HepG2 (cell line): Measurements from ENCODE around the gene ADIRF. TPM values are rescaled to one million over a fixed set of nuclear protein-coding genes. Genes with fewer than 3 reads are reported as not detected.

Source experiments
- ATAC-seq: fragments of 200-7000 bp; cut with Tn5 transposase; 3 replicates; pipeline ENCODE4 v1.9.1; 2020; ENCODE audit warnings: mild to moderate bottlenecking, moderate library complexity
- BruUV-seq: library from RNA; stranded (reverse); fragments of 400-500 nt; replicated peaks from 2 replicates; lab custom pipeline; 2021; lab: Mats Ljungman, UMichigan
- CTCF ChIA-PET: fragments of 300-600 bp; formaldehyde crosslinking; extraction: SDS; loops from one replicate; lab custom pipeline; 2021; ENCODE audit warnings: low total read pairs, inconsistent platforms, low intra/inter-chr PET ratio; lab: Yijun Ruan, JAX
- POLR2A ChIA-PET: fragments of 350-600 bp; sonication (Branson Sonifier 250); formaldehyde crosslinking; loops from one replicate; lab custom pipeline; 2020; ENCODE audit warnings: antibody characterized with exemption, inconsistent platforms; lab: Yijun Ruan, JAX
- DNase-seq: peaks from one replicate; pipeline ENCODE4 v3.0.0-alpha.2; 2015; ENCODE audit warnings: low spot score
- FAIRE-seq: peaks from 3 replicates; lab custom pipeline; 2011; peaks lifted over from hg19 to GRCh38; lab: Jason Lieb, UNC
- H2AFZ ChIP-seq: one replicate; pipeline ENCODE4 v1.6.1; 2011; ENCODE audit warnings: low read length, inconsistent platforms
- H3K27ac ChIP-seq: fragments of 300-600 bp; 3 replicates; pipeline ENCODE4 v1.8.0; 2011; ENCODE audit warnings: mixed run types, mild to moderate bottlenecking, mixed read lengths, low read length, inconsistent platforms; ENCODE audit not compliant: insufficient read depth; ENCODE audit errors: extremely low read length
- H3K27me3 ChIP-seq, 2 experiments: fragments of 200-600 bp in 1 of 2; 2 replicates in 1 of 2; 3 replicates in 1 of 2; pipeline versions ENCODE4 v1.6.0 to v1.8.0; 2011; ENCODE audit warnings: low read length in 2 of 2, mild to moderate bottlenecking in 2 of 2, moderate library complexity in 2 of 2, inconsistent platforms in 1 of 2; ENCODE audit not compliant: insufficient read depth in 2 of 2, control insufficient read depth in 1 of 2
- H3K36me3 ChIP-seq, 2 experiments: fragments of 200-600 bp in 1 of 2; replicated peaks in 1 of 2; 2 replicates in 1 of 2; 3 replicates in 1 of 2; pipeline versions ENCODE4 v1.5.1 to v1.8.0; 2011; ENCODE audit warnings: low read length in 2 of 2, inconsistent platforms in 1 of 2; ENCODE audit not compliant: insufficient read depth in 2 of 2, control insufficient read depth in 1 of 2
- H3K4me1 ChIP-seq: 2 replicates; pipeline ENCODE4 v1.5.1; 2012; ENCODE audit warnings: low read length, inconsistent platforms; ENCODE audit not compliant: insufficient read depth
- H3K4me2 ChIP-seq: 2 replicates; pipeline ENCODE4 v1.6.0; 2011; ENCODE audit warnings: low read depth, low read length, inconsistent platforms
- H3K4me3 ChIP-seq, 3 experiments: fragments of 200-600 bp in 1 of 3; sonication (generic), shearing (Covaris generic) in 1 of 3; replicated peaks in 1 of 3; 2 replicates each; pipeline ENCODE4 v1.5.1; 2011 to 2016; ENCODE audit warnings: low read length in 3 of 3, inconsistent platforms in 2 of 3, low read depth in 2 of 3, mild to moderate bottlenecking in 2 of 3, control low read depth in 1 of 3, mixed read lengths in 1 of 3; ENCODE audit not compliant: insufficient read depth in 1 of 3
- H3K79me2 ChIP-seq: one replicate; pipeline ENCODE4 v1.6.1; 2011; ENCODE audit warnings: low read length, inconsistent platforms; ENCODE audit not compliant: insufficient read depth
- H3K9ac ChIP-seq: 2 replicates; pipeline ENCODE4 v1.6.0; 2011; ENCODE audit warnings: mild to moderate bottlenecking, low read depth, low read length, inconsistent platforms; ENCODE audit not compliant: insufficient read depth
- H3K9me3 ChIP-seq: 2 replicates; pipeline ENCODE4 v1.5.1; 2012; ENCODE audit warnings: mild to moderate bottlenecking, low read length
- H4K20me1 ChIP-seq: 2 replicates; pipeline ENCODE4 v1.6.0; 2011; ENCODE audit warnings: inconsistent platforms, mild to moderate bottlenecking, low read length, moderate library complexity; ENCODE audit not compliant: insufficient read depth
- ARNTL ChIP-seq: sonication (generic); formaldehyde crosslinking; IDR thresholded peaks from 2 replicates; pipeline ENCODE4 v1.4.0; 2020; ENCODE audit warnings: mild to moderate bottlenecking, missing genetic modification reagents
- ATF6 ChIP-seq: sonication (generic); formaldehyde crosslinking; conservative IDR thresholded peaks from 2 replicates; pipeline ENCODE4 v1.4.0; 2020; ENCODE audit warnings: missing genetic modification reagents
- CBX2 ChIP-seq, 2 experiments: fragments of 200-600 bp in 1 of 2; sonication (generic); formaldehyde crosslinking in 1 of 2; IDR thresholded peaks; 2 replicates each; pipeline versions ENCODE4 v1.7.0 to v1.8.1; 2018 to 2022; ENCODE audit warnings: low read depth in 2 of 2, low read length in 1 of 2, mild to moderate bottlenecking in 1 of 2, missing genetic modification reagents in 1 of 2
- CREBL2 ChIP-seq: sonication (generic); formaldehyde crosslinking; IDR thresholded peaks from 2 replicates; pipeline ENCODE4 v1.8.1; 2023; ENCODE audit warnings: missing genetic modification reagents, mild to moderate bottlenecking, borderline replicate concordance
- CTCF ChIP-seq: sonication (generic); formaldehyde crosslinking; IDR thresholded peaks from 2 replicates; pipeline ENCODE4 v1.5.0; 2020; ENCODE audit warnings: mild to moderate bottlenecking, missing genetic modification reagents, moderate library complexity
- EEA1 ChIP-seq: sonication (generic); formaldehyde crosslinking; IDR thresholded peaks from 2 replicates; pipeline ENCODE4 v1.5.1; 2020; ENCODE audit warnings: mild to moderate bottlenecking, missing genetic modification reagents, borderline replicate concordance
- GTF2F1 ChIP-seq: fragments of 150-350 bp; IDR thresholded peaks from 2 replicates; pipeline ENCODE4 v1.6.1; 2014; ENCODE audit warnings: low read length
- KDM4B ChIP-seq: sonication (generic); formaldehyde crosslinking; IDR thresholded peaks from 2 replicates; pipeline ENCODE4 v1.4.0; 2020; ENCODE audit warnings: missing genetic modification reagents
- KLF13 ChIP-seq: sonication (generic); formaldehyde crosslinking; IDR thresholded peaks from 2 replicates; pipeline ENCODE4 v1.4.0; 2020; ENCODE audit warnings: mild to moderate bottlenecking, missing genetic modification reagents
- KLF6 ChIP-seq: IDR thresholded peaks from 2 replicates; pipeline ENCODE4 v1.8.0; 2016; ENCODE audit warnings: missing biosample characterization, missing genetic modification reagents
- MED8 ChIP-seq: sonication (generic); formaldehyde crosslinking; IDR thresholded peaks from 2 replicates; pipeline ENCODE4 v1.8.1; 2023; ENCODE audit warnings: mild to moderate bottlenecking, missing genetic modification reagents; ENCODE audit not compliant: insufficient replicate concordance
- NFIC ChIP-seq: IDR thresholded peaks from 2 replicates; pipeline ENCODE4 v1.6.1; 2012; ENCODE audit warnings: mild to moderate bottlenecking, low read length, inconsistent platforms
- PITX1 ChIP-seq: sonication (generic); formaldehyde crosslinking; IDR thresholded peaks from 2 replicates; pipeline ENCODE4 v1.5.1; 2020; ENCODE audit warnings: mild to moderate bottlenecking, missing genetic modification reagents
- RAD21 ChIP-seq: fragments of 450-650 bp; formaldehyde crosslinking; IDR thresholded peaks from 2 replicates; pipeline ENCODE4 v1.5.0; 2020; ENCODE audit warnings: mild to moderate bottlenecking
- TAF15 ChIP-seq: fragments of 200-400 bp; formaldehyde crosslinking; IDR thresholded peaks from one replicate; pipeline ENCODE4 v1.6.1; 2018; ENCODE audit warnings: mild to moderate bottlenecking, low read depth, low read length; ENCODE audit not compliant: poor library complexity, severe bottlenecking
- ZNF256 ChIP-seq: sonication (generic); formaldehyde crosslinking; conservative IDR thresholded peaks from 2 replicates; pipeline ENCODE4 v1.4.0; 2020; ENCODE audit warnings: missing genetic modification reagents
- ZNF281 ChIP-seq: sonication (generic); formaldehyde crosslinking; IDR thresholded peaks from 2 replicates; pipeline ENCODE4 v1.4.0; 2020; ENCODE audit warnings: missing genetic modification reagents, borderline replicate concordance
- ZNF7 ChIP-seq: IDR thresholded peaks from 2 replicates; pipeline ENCODE4 v1.6.1; 2016; ENCODE audit warnings: missing biosample characterization, missing genetic modification reagents
- WGBS: methylation state at CpG from one replicate; pipeline ENCODE4 v1.1.6; 2017; ENCODE audit warnings: low lambda C conversion rate; 5-methylcytosine and 5-hydroxymethylcytosine counted together
- in situ Hi-C: cut with HindIII; loops from 2 replicates; pipeline ENCODE4 v1.10.0; 2017; ENCODE audit warnings: low pct_unique_long_range_greater_than_20kb; ENCODE audit not compliant: extremely low pct_ligation_motif_present
- intact Hi-C: fragments of 100-400 bp; cut with micrococcal nuclease; formaldehyde crosslinking; loops from one replicate; pipeline ENCODE4 v1.10.0; 2022; ENCODE audit not compliant: unreplicated experiment
- polyA plus RNA-seq, 8 experiments: library from polyadenylated mRNA; depleted of rRNA in 3 of 8; stranded (reverse) in 7 of 8; unstranded in 1 of 8; fragments of >200 nt; fragmentation: Illumina TruSeq in 4 of 8; extraction: Trizol in 4 of 8; gene quantifications; 2 replicates each; pipeline versions ENCODE4 v1.2.1 to v1.2.3, GENCODE V29; 2011 to 2016; ENCODE audit warnings: low read depth in 4 of 8, missing spikeins in 1 of 8, mixed read lengths in 1 of 8; ENCODE audit not compliant: insufficient read depth in 1 of 8
- total RNA-seq, 5 experiments: library from RNA; depleted of rRNA; stranded (reverse); fragments of >200 nt; fragmentation: Illumina TruSeq; extraction: Trizol; gene quantifications; 2 replicates each; pipeline ENCODE4 v1.2.3, GENCODE V29; 2016; ENCODE audit warnings: low read depth in 1 of 5

Gene ADIRF
- total and polyA plus RNA-seq, 2 of the 13 experiments (the other 11 are each of a cell fraction or from before 2014, with no cell fraction given) = 0.13 to 0.40 TPM

- TF ChIP-seq ATF6 (CRISPR knock-in tag) (no peak), MED8 (CRISPR knock-in tag) (no peak)
Observed at GRCh38 chr10:86992456-86992855, 24.2 kb downstream of the ADIRF start (continued).

DNA sequence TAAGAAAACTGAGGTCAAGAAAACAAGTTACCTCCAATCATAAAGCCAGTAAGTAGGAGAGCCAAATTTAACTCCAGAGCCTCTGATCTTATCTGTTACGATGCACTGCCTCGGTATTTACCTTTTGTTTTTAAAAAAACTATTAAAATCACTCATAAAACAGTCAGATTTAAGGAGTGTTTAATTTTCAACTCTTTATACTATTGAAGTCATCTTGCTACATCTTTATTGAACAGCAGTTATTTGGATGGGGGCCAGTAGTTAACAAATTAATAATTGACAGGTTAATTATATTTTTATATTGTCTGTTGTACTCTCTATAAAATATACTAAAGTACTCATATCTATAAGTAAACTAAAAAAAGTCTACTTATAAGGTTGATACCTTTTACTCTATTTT, 24.6 kb downstream of the ADIRF start:
- no peaks in the 10 kb centered on the region for H3K9me3 ChIP-seq
- TF ChIP-seq CTCF (CRISPR knock-in tag) = no peak
- TF ChIP-seq ARNTL (CRISPR knock-in tag) = no peak
- no peak for TF ChIP-seq KDM4B (CRISPR knock-in tag)
- no peak for TF ChIP-seq KLF13 (CRISPR knock-in tag)
- TF ChIP-seq ZNF281 (CRISPR knock-in tag) = no peak
- no peak for TF ChIP-seq KLF6 (CRISPR knock-in tag)
- no peak for TF ChIP-seq CREBL2 (CRISPR knock-in tag)
- no peak for TF ChIP-seq RAD21 (CRISPR knock-in tag)
- TF ChIP-seq ZNF256 (CRISPR knock-in tag) = no peak
- no peak for TF ChIP-seq TAF15
- no peak for TF ChIP-seq PITX1 (CRISPR knock-in tag)
- TF ChIP-seq NFIC = no peak
- TF ChIP-seq ZNF7 (CRISPR knock-in tag) = no peak
- TF ChIP-seq EEA1 (CRISPR knock-in tag) = no peak
- no peak for TF ChIP-seq CBX2 (IDR thresholded peaks at IDR 0.05; ENCODE audit: low read depth, low read length)
- TF ChIP-seq CBX2 (CRISPR knock-in tag; IDR thresholded peaks at IDR 0.05; ENCODE audit: low read depth) = no peak
- no peak for TF ChIP-seq GTF2F1
- TF ChIP-seq, all 625 proteins: peak for 0
- CTCF ChIA-PET = no interaction called here
- in situ Hi-C loops = no loop called here
- Histone ChIP-seq H3K4me3 (no peak overlapping the region), H3K4me2 (no peak overlapping the region), H2AFZ (no peak overlapping the region), H3K27me3 (peaks cover 2 to 8% of the 10 kb centered on the region in 2 experiments; a peak in 2 of 5 replicates), H3K79me2 (no peaks in the 10 kb centered on the region), H3K4me1 (no peaks in the 10 kb centered on the region), H3K36me3 (no peaks in the 10 kb centered on the region), H3K27ac (no peak overlapping the region), H3K9ac (no peak overlapping the region), H4K20me1 (no peaks in the 10 kb centered on the region)
- intact Hi-C loops = no loop called here
- BruUV-seq = no TSS peak
- DNase-seq (no peak), FAIRE-seq (no peak), ATAC-seq (no peak)
- 7% methylated on average over 2 of the region's 2 CpGs for WGBS
- POLR2A ChIA-PET = no interaction called here
